GM19438 (cell line): ENCODE measurements around the gene GNAI3.
"Not testable (repeated sequence)": the region's sequence is repeated elsewhere in the genome, so short reads cannot be mapped to it uniquely, and the experiment has no call there.

ENCODE experiments used
- ATAC-seq: cut with Tn5 transposase; IDR thresholded peaks from one replicate; pipeline ENCODE4 v1.9.1; 2021; ENCODE audit warnings: low read depth; ENCODE audit not compliant: unreplicated experiment

GNAI3 gene

DNA sequence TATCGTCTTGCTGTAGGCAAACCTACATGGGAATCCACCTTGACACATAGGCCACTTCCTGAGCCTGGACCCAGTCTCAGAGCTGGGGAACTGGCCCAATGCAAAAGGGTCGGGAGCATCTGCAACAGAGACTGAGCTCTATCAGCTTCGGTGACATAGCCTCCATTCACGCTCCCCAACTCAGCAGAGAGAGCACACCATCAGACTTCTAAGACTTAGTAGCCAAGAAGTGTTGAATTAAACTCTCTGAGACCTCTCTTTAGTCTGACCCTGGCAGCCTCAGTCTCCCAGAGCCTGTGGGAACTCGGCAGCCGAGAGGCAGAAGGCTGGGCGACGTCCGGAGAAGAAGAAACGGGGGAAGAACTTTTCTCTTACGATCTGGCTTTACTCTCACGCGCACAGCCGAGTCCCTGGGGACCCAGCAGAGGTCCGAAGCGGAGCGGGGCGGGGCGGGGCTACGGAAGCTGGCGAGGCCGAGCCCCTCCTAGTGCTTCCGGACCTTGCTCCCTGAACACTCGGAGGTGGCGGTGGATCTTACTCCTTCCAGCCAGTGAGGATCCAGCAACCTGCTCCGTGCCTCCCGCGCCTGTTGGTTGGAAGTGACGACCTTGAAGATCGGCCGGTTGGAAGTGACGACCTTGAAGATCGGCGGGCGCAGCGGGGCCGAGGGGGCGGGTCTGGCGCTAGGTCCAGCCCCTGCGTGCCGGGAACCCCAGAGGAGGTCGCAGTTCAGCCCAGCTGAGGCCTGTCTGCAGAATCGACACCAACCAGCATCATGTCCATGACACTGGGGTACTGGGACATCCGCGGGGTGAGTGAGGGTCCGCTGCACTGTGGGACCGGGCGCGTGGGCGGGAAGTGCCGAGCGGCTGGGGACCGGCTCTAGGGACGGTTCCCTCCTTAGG lies 107.5 kb downstream of the GNAI3 start, which contains the start of gene GSTM4:
Gene GSTM4 (plus strand): TSS at position 485 of the 905 bp plus-strand sequence. CDS start 291 bp downstream, at position 776.
- peak; percentile 94 for ATAC-seq

DNA sequence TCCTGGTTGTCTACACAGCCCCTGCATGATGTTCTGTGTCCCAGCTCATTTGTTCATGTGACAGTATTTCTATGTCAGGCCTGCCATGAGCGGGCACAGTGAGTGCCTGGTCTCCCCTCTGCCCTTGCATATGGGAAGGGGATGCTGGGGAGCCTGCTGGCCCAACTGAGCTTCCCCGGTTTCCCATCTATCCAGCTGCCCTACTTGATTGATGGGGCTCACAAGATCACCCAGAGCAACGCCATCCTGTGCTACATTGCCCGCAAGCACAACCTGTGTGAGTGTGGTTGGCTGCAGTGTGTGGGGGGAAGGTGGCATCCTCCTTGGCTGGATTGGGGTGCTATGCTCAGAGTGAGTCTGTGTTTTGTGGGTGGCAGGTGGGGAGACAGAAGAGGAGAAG lies 109.0 kb downstream of the GNAI3 start:
- ATAC-seq, result no peak

GRCh38 chr1:109657970-109658369 lies 109.6 kb downstream of the GNAI3 start:
- no peak for ATAC-seq

DNA sequence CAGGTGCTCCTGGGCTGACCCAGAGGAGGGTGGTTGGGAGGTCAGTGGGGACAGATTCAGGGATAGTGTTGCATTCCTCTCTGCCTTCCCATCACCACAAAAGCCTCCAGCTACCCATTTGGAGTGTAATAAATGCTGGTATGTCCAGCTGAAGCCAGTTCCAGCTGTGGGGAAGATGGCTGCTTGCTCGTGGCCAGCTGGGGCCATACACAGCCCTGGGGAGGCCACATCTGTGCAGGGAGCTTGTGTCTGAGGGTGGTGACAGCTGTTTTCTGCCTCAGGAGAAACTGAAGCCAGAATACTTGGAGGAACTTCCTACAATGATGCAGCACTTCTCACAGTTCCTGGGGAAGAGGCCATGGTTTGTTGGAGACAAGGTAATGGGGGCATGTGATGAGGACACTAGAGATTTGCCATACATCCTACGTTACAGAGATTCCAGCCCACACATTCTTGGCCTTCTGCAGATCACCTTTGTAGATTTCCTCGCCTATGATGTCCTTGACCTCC lies 110.2 kb downstream of the GNAI3 start:
- no peak for ATAC-seq

DNA sequence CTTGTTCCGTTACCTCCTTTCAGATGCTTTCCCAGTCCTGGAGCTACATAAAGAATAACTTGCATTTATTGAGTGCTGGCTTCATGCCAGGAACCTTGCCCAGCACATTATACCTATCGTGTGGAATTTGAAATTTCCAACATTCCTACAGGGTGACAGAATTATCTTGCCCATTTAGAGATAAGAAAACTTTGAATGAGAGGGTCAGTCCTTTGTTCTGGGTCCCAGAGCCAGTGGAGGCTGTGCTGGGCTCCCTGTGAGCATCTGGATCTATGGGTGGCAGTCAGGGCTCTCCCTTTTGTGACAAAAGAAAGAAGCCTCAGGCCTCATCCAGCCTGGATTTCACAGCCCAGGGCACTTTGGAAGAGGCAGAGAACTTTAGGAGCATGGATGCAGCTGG lies 110.7 kb downstream of the GNAI3 start:
- ATAC-seq, result no peak

DNA sequence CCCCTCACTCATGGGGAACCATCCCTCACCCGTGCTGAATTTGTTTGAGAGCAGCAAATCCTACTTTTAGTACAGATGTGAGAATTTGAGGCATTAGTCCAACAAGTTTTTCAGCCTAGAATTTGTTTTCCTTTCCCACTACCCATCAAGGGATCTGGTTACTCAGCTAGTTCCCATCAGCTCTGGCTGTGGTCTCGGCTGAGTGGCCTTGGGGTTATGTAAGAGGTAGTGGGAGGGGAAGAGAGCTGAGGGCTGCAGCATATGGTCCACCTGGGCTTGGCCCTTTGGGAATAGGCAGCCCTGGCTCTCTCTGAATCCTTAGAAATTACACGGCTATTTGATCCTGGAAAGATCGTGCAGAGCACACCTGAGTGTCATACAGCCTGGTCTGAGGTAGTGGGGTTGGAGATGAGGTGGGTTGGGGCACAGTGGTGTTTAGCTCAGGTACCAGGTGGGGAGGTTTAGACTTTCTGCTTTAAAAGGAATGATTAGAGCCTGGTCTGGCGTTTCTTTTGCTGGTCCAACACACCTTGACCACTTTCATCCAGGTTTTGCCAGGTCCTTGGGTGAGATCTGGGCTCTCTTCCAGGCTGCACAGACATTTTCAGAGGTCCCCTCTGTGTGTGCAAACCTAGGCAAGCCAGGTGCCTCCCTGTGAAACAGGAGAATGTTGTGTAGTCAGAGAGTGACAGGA lies 111.7 kb downstream of the GNAI3 start:
- no peak for ATAC-seq

DNA sequence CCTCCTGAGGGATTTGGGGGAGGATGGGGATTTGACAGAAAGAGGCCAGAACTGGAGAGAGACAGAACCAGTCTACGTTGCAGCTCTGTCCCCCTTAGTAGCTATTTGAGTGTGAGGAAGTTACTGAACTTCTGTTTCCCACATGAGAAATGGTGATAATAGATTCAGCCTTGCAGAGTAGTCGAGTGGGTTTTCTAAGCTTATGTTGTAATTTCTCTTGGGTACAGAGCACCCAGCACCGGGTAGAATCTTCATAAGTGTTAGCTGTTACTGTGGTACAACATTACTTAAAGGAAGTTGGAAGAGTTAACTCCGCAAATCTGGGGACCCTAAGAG lies 112.2 kb downstream of the GNAI3 start:
- not testable (repeated sequence) for ATAC-seq

GRCh38 chr1:109661391-109661790 lies 113.0 kb downstream of the GNAI3 start:
- no peak for ATAC-seq

DNA sequence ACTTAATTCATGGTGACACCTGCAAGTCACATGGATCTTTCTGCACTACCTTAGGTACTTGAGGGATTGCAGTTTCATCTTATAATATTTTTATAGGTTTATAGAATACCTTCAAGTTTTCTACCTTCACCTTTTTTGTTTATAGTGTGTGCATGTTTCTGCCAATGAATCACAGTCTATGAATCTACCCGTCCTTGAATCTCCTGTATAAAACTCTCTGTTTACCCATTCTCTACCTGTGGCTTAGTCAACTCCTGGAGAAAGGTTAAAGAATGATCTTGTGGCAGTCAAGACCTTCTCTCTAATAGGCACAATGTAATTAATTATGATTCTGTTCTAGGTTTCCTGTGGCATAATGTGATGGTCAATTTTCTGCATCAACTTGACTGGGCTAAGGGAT lies 116.3 kb downstream of the GNAI3 start:
- ATAC-seq, result no peak

- ATAC-seq, result peak; percentile 98
Observed at GRCh38 chr1:109667452-109668122, 119.2 kb downstream of the GNAI3 start, which contains the start of gene GSTM2. Gene GSTM2 (plus strand): TSS chr1:109668057. CDS start chr1:109668116, 59 bp downstream.
